Lung (tissue), 12 donors: ENCODE results near the gene KLK11. TPM values are rescaled to one million over a fixed set of nuclear protein-coding genes. Genes with fewer than 3 reads are reported as not detected.

Source experiments
- ATAC-seq: fragments of 200-7000 bp; cut with Tn5 transposase; one replicate; pipeline ENCODE4 v1.9.1; 2020; ENCODE audit warnings: moderate number of reproducible peaks; ENCODE audit not compliant: insufficient read depth, low FRiP score
- DNase-seq, 3 donors: peaks; one replicate each; pipeline ENCODE4 v3.0.0-alpha.2; 2013 to 2017
- H3K27ac ChIP-seq, 2 donors: one replicate each; pipeline ENCODE4 v1.5.1; 2013; ENCODE audit warnings: mild to moderate bottlenecking in 2 of 2, moderate library complexity in 2 of 2, control low read depth in 1 of 2, inconsistent platforms in 1 of 2, low read depth in 1 of 2, low read length in 1 of 2
- H3K27me3 ChIP-seq, 3 donors: one replicate each; pipeline ENCODE4 v1.5.1; 2013; ENCODE audit warnings: low read length in 2 of 3; ENCODE audit not compliant: control insufficient read depth in 3 of 3, insufficient read depth in 3 of 3
- H3K36me3 ChIP-seq, 4 donors: one replicate each; pipeline ENCODE4 v1.5.1; 2013; ENCODE audit warnings: low read length in 4 of 4, mild to moderate bottlenecking in 1 of 4, moderate library complexity in 1 of 4; ENCODE audit not compliant: control insufficient read depth in 4 of 4, insufficient read depth in 4 of 4
- H3K4me1 ChIP-seq, 5 donors: one replicate each; pipeline ENCODE4 v1.5.1; 2013; ENCODE audit warnings: low read length in 5 of 5, mild to moderate bottlenecking in 2 of 5, moderate library complexity in 1 of 5; ENCODE audit not compliant: control insufficient read depth in 5 of 5, insufficient read depth in 5 of 5
- H3K4me3 ChIP-seq: one replicate; pipeline ENCODE4 v1.5.1; 2013; ENCODE audit warnings: mild to moderate bottlenecking, control low read depth, moderate library complexity
- H3K9ac ChIP-seq, 2 donors: one replicate each; pipeline ENCODE4 v1.5.1; 2013; ENCODE audit warnings: low read length in 2 of 2, control low read depth in 1 of 2; ENCODE audit not compliant: insufficient read depth in 1 of 2
- H3K9me3 ChIP-seq, 4 donors: one replicate each; pipeline ENCODE4 v1.5.1; 2013; ENCODE audit warnings: low read length in 3 of 4, mild to moderate bottlenecking in 1 of 4, moderate library complexity in 1 of 4; ENCODE audit not compliant: control insufficient read depth in 4 of 4, insufficient read depth in 3 of 4
- CTCF ChIP-seq: IDR thresholded peaks from 2 replicates; pipeline ENCODE4 v1.5.1; 2012; ENCODE audit warnings: mild to moderate bottlenecking; ENCODE audit errors: control extremely low read depth, extremely low read depth
- WGBS, 2 donors: extraction: QIAGEN DNeasy Blood & Tissue Kit; methylation state at CpG; one replicate each; pipeline ENCODE4 v1.1.7; 2013; 5-methylcytosine and 5-hydroxymethylcytosine counted together
- polyA plus RNA-seq, 2 donors: library from polyadenylated mRNA; stranded (reverse); fragments of 200-250 nt; gene quantifications; one replicate each; pipeline ENCODE4 v1.2.1, GENCODE V29; 2013
- total RNA-seq, 2 donors: library from RNA; depleted of rRNA in 1 of 2; stranded (reverse); fragments of >200 nt in 1 of 2; gene quantifications; one replicate each; pipeline ENCODE4 v1.2.1, GENCODE V29; 2014 to 2021
- donor health status: control.
- donor health status: control.
- donor health status: Bipolar disorder and iron deficiency.
- donor health status: healthy.
- donor health status: DM: yes; HTN: yes; CAD: no.

The KLK11 gene
- total and polyA plus RNA-seq, 4 donors = 14.1 to 38.6 (median 19.5) TPM

- H3K27me3 ChIP-seq = peaks cover 3 to 29% (median 6%) of the 10 kb centered on the region in 3 donors
- DNase-seq (no peak), ATAC-seq (no peak)
- H3K4me1 ChIP-seq = no peaks in the 10 kb centered on the region
- H3K36me3 ChIP-seq = no peaks in the 10 kb centered on the region
- no peak overlapping the region for H3K27ac ChIP-seq
- 68 to 90% methylated on average over 4 of the region's 4 CpGs for WGBS, 2 donors
- no peak for TF ChIP-seq CTCF
- no peak overlapping the region for H3K9ac ChIP-seq
- no peak overlapping the region for H3K4me3 ChIP-seq
- peaks cover 0 to 3% (median 0%) of the 10 kb centered on the region in 4 donors for H3K9me3 ChIP-seq
Observed at GRCh38 chr19:51010066-51010795, 16.2 kb downstream of the KLK11 start.

GRCh38 chr19:51009061-51009891 lies 17.1 kb downstream of the KLK11 start:
- no peaks in the 10 kb centered on the region for H3K4me1 ChIP-seq
- ATAC-seq = no peak
- H3K4me3 ChIP-seq = no peak overlapping the region
- no peak overlapping the region for H3K9ac ChIP-seq
- no peak for TF ChIP-seq CTCF
- peaks cover 0 to 3% (median 0%) of the 10 kb centered on the region in 4 donors for H3K9me3 ChIP-seq
- WGBS, 2 donors = 70 to 77% methylated on average over 19 of the region's 19 CpGs
- no peak for DNase-seq
- H3K36me3 ChIP-seq = no peaks in the 10 kb centered on the region
- peaks cover 0 to 25% (median 3%) of the 10 kb centered on the region in 3 donors for H3K27me3 ChIP-seq
- no peak overlapping the region for H3K27ac ChIP-seq

GRCh38 chr19:51007488-51007887 lies 18.9 kb downstream of the KLK11 start:
- peaks cover 0 to 15% (median 3%) of the 10 kb centered on the region in 3 donors for H3K27me3 ChIP-seq
- no peak overlapping the region for H3K4me3 ChIP-seq
- TF ChIP-seq CTCF = no peak
- no peaks in the 10 kb centered on the region for H3K36me3 ChIP-seq
- peaks cover 0 to 3% (median 0%) of the 10 kb centered on the region in 4 donors for H3K9me3 ChIP-seq
- H3K4me1 ChIP-seq = no peaks in the 10 kb centered on the region
- ATAC-seq = no peak
- no peak overlapping the region for H3K9ac ChIP-seq
- no peak overlapping the region for H3K27ac ChIP-seq
- no peak for DNase-seq
- 82 to 91% methylated on average over 3 of the region's 3 CpGs for WGBS, 2 donors
